ENCODE results near the gene TAF1C. TPM values are rescaled to one million over a fixed set of nuclear protein-coding genes. Genes with fewer than 3 reads are reported as not detected.

Gene TAF1C
- total and polyA plus RNA-seq, 2 experiments from 2014 or later = 37.2 to 57.4 TPM

GRCh38 chr16:84139628-84140258 is 47.1 kb downstream of the TAF1C start (continued):
- TF ChIP-seq ETS1 (IDR thresholded peaks at IDR 0.05) = no peak
- TF ChIP-seq REST (IDR thresholded peaks at IDR 0.05; ENCODE audit: unreplicated experiment) = no peak
- no peak for TF ChIP-seq CREB1 (CRISPR knock-in tag; IDR thresholded peaks at IDR 0.05; ENCODE audit: low read depth)

GRCh38 chr16:84138824-84139627 is 47.8 kb downstream of the TAF1C start:
- Mint-ChIP-seq H3K36me3 (ENCODE audit: low read depth) (peaks cover 6% of the 10 kb centered on the region), H3K27ac (peak overlapping the region; percentile 51), H3K27me3 (ENCODE audit: insufficient read depth, low read depth, poor library complexity) (peaks cover 11% of the 10 kb centered on the region), H3K9me3 (no peaks in the 10 kb centered on the region), H3K4me3 (peak overlapping the region; percentile 35; the same call in 2 of the 3 replicates), H3K4me1 (peaks cover 53% of the 10 kb centered on the region)
- Histone ChIP-seq H2AFZ (no peak overlapping the region), H3K27ac (ENCODE audit: low read depth) (peak overlapping the region; percentile 53; the same call in 1 of the 2 replicates), H3K4me1 (ENCODE audit: insufficient read depth) (peaks cover 35% of the 10 kb centered on the region), H3K79me2 (replicated peaks; ENCODE audit: insufficient read depth) (peaks cover 96% of the 10 kb centered on the region), H3K4me3 (peak overlapping the region; percentile 15; the same call in 1 of the 2 replicates), H3K4me2 (peak overlapping the region; percentile 69), H3K36me3 (ENCODE audit: insufficient read depth) (no peaks in the 10 kb centered on the region; the same call in 1 of the 2 replicates), H4K20me1 (replicated peaks; ENCODE audit: insufficient read depth) (peaks cover 28% of the 10 kb centered on the region), H3F3A (replicated peaks; ENCODE audit: low read depth) (peaks cover under 1% of the 10 kb centered on the region; the same call in 1 of the 2 replicates), H3K9me2 (ENCODE audit: insufficient read depth) (no peaks in the 10 kb centered on the region), H3K27me3 (ENCODE audit: insufficient read depth) (no peaks in the 10 kb centered on the region)
- DNase-seq (ENCODE audit: low spot score) (peak; percentile 49), ATAC-seq (peak; percentile 53)
- no peak for TF ChIP-seq EZH2phosphoT487 (IDR thresholded peaks at IDR 0.05; ENCODE audit: unreplicated experiment)
- no peak for TF ChIP-seq REST (IDR thresholded peaks at IDR 0.05; ENCODE audit: unreplicated experiment)
- no peak for TF ChIP-seq ETS1 (IDR thresholded peaks at IDR 0.05)
- no peak for TF ChIP-seq ZNF331 (CRISPR knock-in tag; IDR thresholded peaks at IDR 0.05; ENCODE audit: low read depth)
- no peak for TF ChIP-seq NANOG (IDR thresholded peaks at IDR 0.05; ENCODE audit: borderline replicate concordance)
- no peak for TF ChIP-seq ZNF114 (CRISPR knock-in tag; IDR thresholded peaks at IDR 0.05)
- no peak for TF ChIP-seq CTCF (conservative IDR thresholded peaks at IDR 0.05; ENCODE audit: low read depth in 2 of 2)
- TF ChIP-seq POLR2AphosphoS5 (IDR thresholded peaks at IDR 0.05; ENCODE audit: low read depth) = no peak
- TF ChIP-seq JUNB (IDR thresholded peaks at IDR 0.05; ENCODE audit: unreplicated experiment) = no peak
- no peak for TF ChIP-seq EZH2 (IDR thresholded peaks at IDR 0.05; ENCODE audit: low read depth, unreplicated experiment)

All from GM23338 (cell line).